BLaER1 treated with 17β-estradiol and CSF1 and Interleukin-3, amounts not matched to agents 10 nM and 100 nM (cell line): Measurements from ENCODE around the gene AHNAK.
A peak's percentile ranks its signal among the peaks of the same experiment; 100 is the strongest.
"Not testable (repeated sequence)": the region's sequence is repeated elsewhere in the genome, so short reads cannot be mapped to it uniquely, and the experiment has no call there.

Source experiments
- H3K27ac ChIP-seq, 11 experiments: shearing (Covaris generic); formaldehyde crosslinking; 2 replicates each; pipeline ENCODE4 v1.8.1; 2022
- H3K27me3 ChIP-seq, 11 experiments: shearing (Covaris generic); formaldehyde crosslinking; 2 replicates each; pipeline ENCODE4 v1.8.1; 2022
- H3K36me3 ChIP-seq, 11 experiments: shearing (Covaris generic); formaldehyde crosslinking; 2 replicates each; pipeline ENCODE4 v1.8.1; 2022
- H3K4me1 ChIP-seq, 10 experiments: shearing (Covaris generic); formaldehyde crosslinking; 2 replicates each; pipeline ENCODE4 v1.8.1; 2022
- H3K4me2 ChIP-seq, 11 experiments: shearing (Covaris generic); formaldehyde crosslinking; 2 replicates each; pipeline ENCODE4 v1.8.1; 2022
- H3K4me3 ChIP-seq, 10 experiments: shearing (Covaris generic); formaldehyde crosslinking; 2 replicates each; pipeline ENCODE4 v1.8.1; 2022
- H3K9ac ChIP-seq, 11 experiments: shearing (Covaris generic); formaldehyde crosslinking; 2 replicates each; pipeline ENCODE4 v1.8.1; 2022
- H3K9me3 ChIP-seq, 11 experiments: shearing (Covaris generic); formaldehyde crosslinking; replicated peaks in 1 of 11; 2 replicates each; pipeline ENCODE4 v1.8.1; 2022
- H4K20me1 ChIP-seq, 11 experiments: shearing (Covaris generic); formaldehyde crosslinking; 2 replicates each; pipeline ENCODE4 v1.8.1; 2022
- Cebpa-rat ChIP-seq, 11 experiments: shearing (Covaris generic); IDR thresholded peaks; 2 replicates each; pipeline ENCODE4 v1.8.1; 2022

The AHNAK gene

GRCh38 chr11:62573592-62574362, 27.2 kb upstream of the AHNAK start, which contains the start of gene EEF1G:
TSS of gene EEF1G (minus strand) at chr11:62573891. CDS start at chr11:62573842, 49 bp downstream.
- TF ChIP-seq Cebpa-rat (IDR thresholded peaks at IDR 0.05), result no peak
- Histone ChIP-seq H3K36me3 (peaks cover 69 to 82% (median 75%) of the 10 kb centered on the region in 11 experiments), H3K4me3 (peak within 1 kb of the TSS; percentile 82 to 100 (median 94)), H4K20me1 (peaks cover 37 to 47% (median 42%) of the 10 kb centered on the region in 11 experiments; a peak in 21 of 22 replicates), H3K9ac (peak within 1 kb of the TSS; percentile 92 to 98 (median 95)), H3K9me3 (no peaks in the 10 kb centered on the region), H3K4me1 (peaks cover 44 to 72% (median 58%) of the 10 kb centered on the region in 10 experiments), H3K27me3 (no peaks in the 10 kb centered on the region), H3K4me2 (peak within 1 kb of the TSS; percentile 92 to 99 (median 97)), H3K27ac (peak within 1 kb of the TSS; percentile 80 to 94 (median 90))

- Histone ChIP-seq H3K27me3 (no peaks in the 10 kb centered on the region), H3K4me2 (peak overlapping the region; percentile 92 to 99 (median 96)), H3K4me1 (peaks cover 44 to 79% (median 58%) of the 10 kb centered on the region in 10 experiments), H3K9ac (peak overlapping the region; percentile 92 to 98 (median 95)), H4K20me1 (peaks cover 41 to 54% (median 49%) of the 10 kb centered on the region in 11 experiments; a peak in 21 of 22 replicates), H3K4me3 (peak overlapping the region; percentile 82 to 100 (median 94)), H3K9me3 (no peaks in the 10 kb centered on the region), H3K27ac (peak overlapping the region; percentile 80 to 94 (median 90)), H3K36me3 (peaks cover 69 to 82% (median 75%) of the 10 kb centered on the region in 11 experiments)
- no peak for TF ChIP-seq Cebpa-rat (IDR thresholded peaks at IDR 0.05)
Observed at GRCh38 chr11:62573006-62573591, 26.5 kb upstream of the AHNAK start.

DNA sequence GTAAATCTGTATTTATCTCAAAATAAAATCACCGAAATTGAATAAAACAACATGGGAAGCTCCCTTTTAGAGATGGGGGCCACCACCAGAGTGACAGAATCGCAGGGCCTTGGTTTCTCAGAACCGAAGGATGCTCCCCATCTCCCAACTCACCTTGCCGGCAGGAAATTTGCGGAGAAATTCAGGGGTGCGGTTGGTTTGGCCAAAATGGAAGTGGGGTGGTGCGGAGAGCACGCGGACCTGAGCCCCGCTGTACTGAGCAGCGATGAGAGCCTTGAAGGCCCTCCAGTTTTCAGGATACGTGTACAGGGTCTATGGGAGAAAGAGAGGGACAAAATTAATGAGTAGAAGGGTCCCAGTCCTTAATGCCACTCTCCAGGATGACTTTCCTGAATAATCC, 25.8 kb upstream of the AHNAK start:
- H3K27me3 ChIP-seq, result no peaks in the 10 kb centered on the region

GRCh38 chr11:62571493-62571892, 24.9 kb upstream of the AHNAK start:
- Histone ChIP-seq H3K4me3 (peak overlapping the region in 7 of 10 experiments; percentile 85 to 99 (median 94); a peak in 10 of 20 replicates), H3K4me2 (peak overlapping the region; percentile 92 to 99 (median 96)), H3K36me3 (peaks cover 69 to 82% (median 75%) of the 10 kb centered on the region in 11 experiments), H4K20me1 (peaks cover 58 to 70% (median 65%) of the 10 kb centered on the region in 11 experiments; a peak in 21 of 22 replicates), H3K9ac (peak overlapping the region; percentile 92 to 98 (median 95); a peak in 20 of 22 replicates), H3K4me1 (peaks cover 44 to 80% (median 55%) of the 10 kb centered on the region in 10 experiments), H3K27ac (peak overlapping the region in 1 of 11 experiments; percentile 89; a peak in 1 of 22 replicates)
- H3K27me3 ChIP-seq, H3K9me3 ChIP-seq: not testable (repeated sequence)

More for the DNA sequence above, 25.8 kb upstream of the AHNAK start:
- Histone ChIP-seq H3K9me3 (no peaks in the 10 kb centered on the region), H3K9ac (peak overlapping the region; percentile 92 to 98 (median 95)), H3K36me3 (peaks cover 69 to 82% (median 75%) of the 10 kb centered on the region in 11 experiments), H3K4me3 (peak overlapping the region; percentile 82 to 100 (median 94)), H3K4me2 (peak overlapping the region; percentile 92 to 99 (median 96)), H3K4me1 (peaks cover 44 to 80% (median 56%) of the 10 kb centered on the region in 10 experiments), H4K20me1 (peaks cover 48 to 61% (median 55%) of the 10 kb centered on the region in 11 experiments; a peak in 21 of 22 replicates), H3K27ac (peak overlapping the region; percentile 80 to 94 (median 90); a peak in 21 of 22 replicates)
- TF ChIP-seq Cebpa-rat (IDR thresholded peaks at IDR 0.05), result no peak

- H3K9me3 ChIP-seq, H3K27me3 ChIP-seq, H3K27ac ChIP-seq: not testable (repeated sequence)
- Histone ChIP-seq H3K4me2 (peak overlapping the region; percentile 92 to 99 (median 96); a peak in 21 of 22 replicates), H3K4me3 (peak overlapping the region in 4 of 10 experiments; percentile 85 to 97 (median 94); a peak in 5 of 20 replicates), H4K20me1 (peaks cover 63 to 76% (median 71%) of the 10 kb centered on the region in 11 experiments; a peak in 21 of 22 replicates), H3K9ac (peak overlapping the region; percentile 14 to 98 (median 94); a peak in 16 of 22 replicates), H3K4me1 (peaks cover 43 to 80% (median 52%) of the 10 kb centered on the region in 10 experiments), H3K36me3 (peaks cover 69 to 82% (median 75%) of the 10 kb centered on the region in 11 experiments)
Observed at GRCh38 chr11:62570903-62571302, 24.3 kb upstream of the AHNAK start.

DNA sequence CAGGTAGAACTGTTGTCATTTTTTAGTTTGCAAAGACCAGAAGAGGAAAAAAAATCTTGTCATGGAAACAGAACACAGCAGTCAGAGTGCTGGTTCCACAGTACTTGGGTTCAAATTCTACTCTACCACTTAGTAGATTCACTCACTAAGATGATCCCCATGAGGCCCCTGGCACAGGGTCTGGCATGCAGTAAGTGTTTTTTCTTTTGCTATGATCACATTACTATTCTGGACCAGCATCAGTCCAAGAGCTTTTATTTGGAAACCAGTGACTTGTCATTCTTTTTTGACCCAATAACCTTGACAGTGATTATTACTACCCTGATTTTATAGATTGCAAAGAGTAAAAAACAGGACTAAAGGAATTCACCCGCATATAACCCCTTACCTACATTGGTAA, 23.0 kb upstream of the AHNAK start:
- Histone ChIP-seq H3K4me3 (peak overlapping the region in 1 of 10 experiments; percentile 48; a peak in 1 of 20 replicates), H3K4me1 (peaks cover 31 to 72% (median 39%) of the 10 kb centered on the region in 10 experiments), H3K36me3 (peaks cover 79 to 86% (median 82%) of the 10 kb centered on the region in 11 experiments), H3K27ac (no peak overlapping the region), H3K9ac (peak overlapping the region; percentile 21 to 98 (median 50); a peak in 17 of 22 replicates), H4K20me1 (peaks cover 75 to 89% (median 84%) of the 10 kb centered on the region in 11 experiments), H3K27me3 (no peaks in the 10 kb centered on the region), H3K9me3 (no peaks in the 10 kb centered on the region), H3K4me2 (peak overlapping the region in 8 of 11 experiments; percentile 92 to 99 (median 98); a peak in 14 of 22 replicates)
- TF ChIP-seq Cebpa-rat (IDR thresholded peaks at IDR 0.05), result no peak

DNA sequence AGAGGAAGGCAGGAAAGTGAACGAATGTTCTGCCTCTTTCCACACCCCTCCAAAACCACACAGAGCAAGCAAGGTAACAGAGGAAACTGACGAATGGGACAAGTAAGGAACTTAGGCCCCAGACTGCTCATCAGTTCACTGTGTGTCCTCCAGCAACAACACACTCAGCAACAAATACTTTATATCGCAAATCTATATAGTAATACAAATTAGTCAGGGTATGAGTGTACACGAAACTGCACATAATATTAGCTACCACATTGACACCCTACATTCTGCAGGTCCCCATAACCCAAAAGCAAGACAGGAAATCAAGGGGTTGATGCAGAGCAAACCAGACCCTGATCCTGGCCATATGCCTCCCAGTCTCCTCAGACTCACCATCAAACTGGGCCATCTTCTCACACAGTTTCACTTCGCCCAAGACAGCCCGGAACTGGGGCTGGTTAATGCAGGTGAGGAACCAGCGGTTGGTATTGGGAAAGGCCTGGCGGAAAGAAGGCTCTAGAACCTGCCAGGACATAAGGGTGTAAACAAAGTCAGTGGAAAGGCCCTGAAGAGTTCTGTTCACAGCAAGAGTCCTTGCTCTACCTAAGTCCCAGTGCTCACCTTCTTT, 20.5 kb upstream of the AHNAK start:
- H4K20me1 ChIP-seq, result peaks cover 78 to 100% (median 100%) of the 10 kb centered on the region in 11 experiments
- peaks cover 23 to 81% (median 30%) of the 10 kb centered on the region in 10 experiments for H3K4me1 ChIP-seq

GRCh38 chr11:62566247-62566646, 19.6 kb upstream of the AHNAK start:
- TF ChIP-seq Cebpa-rat (IDR thresholded peaks at IDR 0.05), result no peak
- peaks cover 14 to 75% (median 25%) of the 10 kb centered on the region in 10 experiments for H3K4me1 ChIP-seq
- H3K36me3 ChIP-seq, result peaks cover 98 to 100% (median 100%) of the 10 kb centered on the region in 11 experiments
- H4K20me1 ChIP-seq, result peaks cover 70 to 100% (median 100%) of the 10 kb centered on the region in 11 experiments
- no peaks in the 10 kb centered on the region for H3K9me3 ChIP-seq
- no peak overlapping the region for H3K27ac ChIP-seq
- no peaks in the 10 kb centered on the region for H3K27me3 ChIP-seq
- H3K4me3 ChIP-seq, result no peak overlapping the region
- peak overlapping the region in 8 of 11 experiments; percentile 13 to 53 (median 30); a peak in 10 of 22 replicates for H3K9ac ChIP-seq
- no peak overlapping the region; a peak in 2 of 22 replicates for H3K4me2 ChIP-seq

More for the DNA sequence above, 20.5 kb upstream of the AHNAK start:
- H3K9ac ChIP-seq, result peak overlapping the region in 8 of 11 experiments; percentile 6 to 53 (median 40); a peak in 8 of 22 replicates
- H3K4me3 ChIP-seq, result no peak overlapping the region
- H3K9me3 ChIP-seq, result no peaks in the 10 kb centered on the region
- TF ChIP-seq Cebpa-rat (IDR thresholded peaks at IDR 0.05), result no peak
- peak overlapping the region in 2 of 11 experiments; percentile 1 to 6; a peak in 3 of 22 replicates for H3K4me2 ChIP-seq
- no peaks in the 10 kb centered on the region for H3K27me3 ChIP-seq
- H3K27ac ChIP-seq, result no peak overlapping the region
- peaks cover 98 to 100% (median 100%) of the 10 kb centered on the region in 11 experiments for H3K36me3 ChIP-seq
